HEK293 (cell line): Measurements from ENCODE around the gene EMCN.

Experiments used
- GFI1B ChIP-seq: fragments of 450-650 bp; formaldehyde crosslinking; IDR thresholded peaks from 2 replicates; pipeline ENCODE4 v1.5.1; 2016; ENCODE audit warnings: missing biosample characterization, missing genetic modification characterization
- ZNF133 ChIP-seq: fragments of 450-650 bp; formaldehyde crosslinking; IDR thresholded peaks from 2 replicates; pipeline ENCODE4 v1.5.1; 2016; ENCODE audit warnings: missing biosample characterization, missing genetic modification characterization
- ZNF202 ChIP-seq: fragments of 450-650 bp; formaldehyde crosslinking; IDR thresholded peaks from 2 replicates; pipeline ENCODE4 v1.5.1; 2016; ENCODE audit warnings: missing biosample characterization, missing genetic modification characterization, borderline replicate concordance
- ZNF521 ChIP-seq: fragments of 450-650 bp; formaldehyde crosslinking; IDR thresholded peaks from 2 replicates; pipeline ENCODE4 v1.5.1; 2017; ENCODE audit warnings: missing biosample characterization, mild to moderate bottlenecking, missing genetic modification characterization
- TF ChIP-seq, protein P1 (sequence below): fragments of 450-650 bp; formaldehyde crosslinking; IDR thresholded peaks from 2 replicates; pipeline ENCODE4 v1.5.1; 2016; ENCODE audit warnings: missing biosample characterization, missing genetic modification characterization
- TF ChIP-seq, protein P2 (sequence below): IDR thresholded peaks from 2 replicates; pipeline ENCODE4 v1.6.1; 2011; ENCODE audit warnings: mild to moderate bottlenecking, low read depth, low read length, borderline replicate concordance
- TF ChIP-seq, protein P3 (sequence below): fragments of 450-650 bp; formaldehyde crosslinking; IDR thresholded peaks from 2 replicates; pipeline ENCODE4 v1.5.1; 2016; ENCODE audit warnings: missing biosample characterization, missing genetic modification characterization
- TF ChIP-seq, protein P4 (sequence below): fragments of 450-650 bp; formaldehyde crosslinking; IDR thresholded peaks from 2 replicates; pipeline ENCODE4 v1.5.1; 2016; ENCODE audit warnings: missing biosample characterization, missing genetic modification characterization, borderline replicate concordance

DNA sequence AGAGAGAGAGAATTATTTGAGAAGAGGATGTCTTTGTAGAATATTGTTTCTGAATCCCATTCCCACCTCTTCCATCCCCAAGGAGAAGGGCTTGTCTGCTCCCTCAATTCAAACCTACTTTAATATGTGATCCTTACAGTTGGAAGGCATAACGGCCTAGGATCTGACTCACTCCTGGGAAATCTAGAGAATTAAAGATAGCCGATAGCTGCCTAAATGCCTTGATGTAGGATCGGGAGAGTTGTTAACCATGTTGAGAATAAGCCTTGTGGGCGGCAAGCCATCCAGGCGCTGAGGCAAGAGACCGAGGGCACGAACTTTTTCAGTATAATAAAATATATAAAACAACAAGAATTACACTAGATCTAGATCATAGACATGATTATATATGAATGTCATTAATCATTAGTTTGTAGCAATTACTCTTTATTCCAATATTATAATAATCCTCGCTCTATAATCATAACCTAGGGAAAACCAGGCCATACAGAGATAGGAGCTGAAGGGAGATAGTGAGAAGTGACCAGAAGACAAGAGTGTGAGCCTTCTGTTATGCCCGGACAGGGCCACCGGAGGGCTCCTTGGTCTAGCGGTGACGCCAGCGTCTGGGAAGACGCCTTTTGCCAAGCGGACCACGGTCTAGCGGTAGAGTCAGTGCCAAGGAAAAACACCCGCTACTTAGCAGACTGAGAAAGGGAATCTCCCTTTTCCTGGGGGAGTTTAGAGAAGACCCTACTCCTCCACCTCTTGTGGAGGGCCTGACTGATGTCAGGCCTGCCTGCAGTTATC lies 13.5 kb downstream of the EMCN start:
- TF ChIP-seq, protein P1, sequence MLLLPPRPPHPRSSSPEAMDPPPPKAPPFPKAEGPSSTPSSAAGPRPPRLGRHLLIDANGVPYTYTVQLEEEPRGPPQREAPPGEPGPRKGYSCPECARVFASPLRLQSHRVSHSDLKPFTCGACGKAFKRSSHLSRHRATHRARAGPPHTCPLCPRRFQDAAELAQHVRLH = no peak
- TF ChIP-seq, protein P2, sequence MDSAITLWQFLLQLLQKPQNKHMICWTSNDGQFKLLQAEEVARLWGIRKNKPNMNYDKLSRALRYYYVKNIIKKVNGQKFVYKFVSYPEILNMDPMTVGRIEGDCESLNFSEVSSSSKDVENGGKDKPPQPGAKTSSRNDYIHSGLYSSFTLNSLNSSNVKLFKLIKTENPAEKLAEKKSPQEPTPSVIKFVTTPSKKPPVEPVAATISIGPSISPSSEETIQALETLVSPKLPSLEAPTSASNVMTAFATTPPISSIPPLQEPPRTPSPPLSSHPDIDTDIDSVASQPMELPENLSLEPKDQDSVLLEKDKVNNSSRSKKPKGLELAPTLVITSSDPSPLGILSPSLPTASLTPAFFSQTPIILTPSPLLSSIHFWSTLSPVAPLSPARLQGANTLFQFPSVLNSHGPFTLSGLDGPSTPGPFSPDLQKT = no peak
- TF ChIP-seq, protein P3, sequence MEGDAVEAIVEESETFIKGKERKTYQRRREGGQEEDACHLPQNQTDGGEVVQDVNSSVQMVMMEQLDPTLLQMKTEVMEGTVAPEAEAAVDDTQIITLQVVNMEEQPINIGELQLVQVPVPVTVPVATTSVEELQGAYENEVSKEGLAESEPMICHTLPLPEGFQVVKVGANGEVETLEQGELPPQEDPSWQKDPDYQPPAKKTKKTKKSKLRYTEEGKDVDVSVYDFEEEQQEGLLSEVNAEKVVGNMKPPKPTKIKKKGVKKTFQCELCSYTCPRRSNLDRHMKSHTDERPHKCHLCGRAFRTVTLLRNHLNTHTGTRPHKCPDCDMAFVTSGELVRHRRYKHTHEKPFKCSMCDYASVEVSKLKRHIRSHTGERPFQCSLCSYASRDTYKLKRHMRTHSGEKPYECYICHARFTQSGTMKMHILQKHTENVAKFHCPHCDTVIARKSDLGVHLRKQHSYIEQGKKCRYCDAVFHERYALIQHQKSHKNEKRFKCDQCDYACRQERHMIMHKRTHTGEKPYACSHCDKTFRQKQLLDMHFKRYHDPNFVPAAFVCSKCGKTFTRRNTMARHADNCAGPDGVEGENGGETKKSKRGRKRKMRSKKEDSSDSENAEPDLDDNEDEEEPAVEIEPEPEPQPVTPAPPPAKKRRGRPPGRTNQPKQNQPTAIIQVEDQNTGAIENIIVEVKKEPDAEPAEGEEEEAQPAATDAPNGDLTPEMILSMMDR = no peak
- TF ChIP-seq ZNF133 (no peak), ZNF202 (tag by site-specific recombination) (no peak), GFI1B (tag by site-specific recombination) (no peak), ZNF521 (no peak)
- TF ChIP-seq, protein P4, sequence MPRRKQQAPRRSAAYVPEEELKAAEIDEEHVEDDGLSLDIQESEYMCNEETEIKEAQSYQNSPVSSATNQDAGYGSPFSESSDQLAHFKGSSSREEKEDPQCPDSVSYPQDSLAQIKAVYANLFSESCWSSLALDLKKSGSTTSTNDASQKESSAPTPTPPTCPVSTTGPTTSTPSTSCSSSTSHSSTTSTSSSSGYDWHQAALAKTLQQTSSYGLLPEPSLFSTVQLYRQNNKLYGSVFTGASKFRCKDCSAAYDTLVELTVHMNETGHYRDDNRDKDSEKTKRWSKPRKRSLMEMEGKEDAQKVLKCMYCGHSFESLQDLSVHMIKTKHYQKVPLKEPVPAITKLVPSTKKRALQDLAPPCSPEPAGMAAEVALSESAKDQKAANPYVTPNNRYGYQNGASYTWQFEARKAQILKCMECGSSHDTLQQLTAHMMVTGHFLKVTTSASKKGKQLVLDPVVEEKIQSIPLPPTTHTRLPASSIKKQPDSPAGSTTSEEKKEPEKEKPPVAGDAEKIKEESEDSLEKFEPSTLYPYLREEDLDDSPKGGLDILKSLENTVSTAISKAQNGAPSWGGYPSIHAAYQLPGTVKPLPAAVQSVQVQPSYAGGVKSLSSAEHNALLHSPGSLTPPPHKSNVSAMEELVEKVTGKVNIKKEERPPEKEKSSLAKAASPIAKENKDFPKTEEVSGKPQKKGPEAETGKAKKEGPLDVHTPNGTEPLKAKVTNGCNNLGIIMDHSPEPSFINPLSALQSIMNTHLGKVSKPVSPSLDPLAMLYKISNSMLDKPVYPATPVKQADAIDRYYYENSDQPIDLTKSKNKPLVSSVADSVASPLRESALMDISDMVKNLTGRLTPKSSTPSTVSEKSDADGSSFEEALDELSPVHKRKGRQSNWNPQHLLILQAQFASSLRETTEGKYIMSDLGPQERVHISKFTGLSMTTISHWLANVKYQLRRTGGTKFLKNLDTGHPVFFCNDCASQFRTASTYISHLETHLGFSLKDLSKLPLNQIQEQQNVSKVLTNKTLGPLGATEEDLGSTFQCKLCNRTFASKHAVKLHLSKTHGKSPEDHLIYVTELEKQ = no peak
